HK-2 (cell line): ENCODE data around the gene TRPM3.

Experiments
- DNase-seq: peaks from one replicate; pipeline ENCODE4 v3.0.0-alpha.2; 2018; ENCODE audit not compliant: unreplicated experiment

Gene TRPM3

DNA sequence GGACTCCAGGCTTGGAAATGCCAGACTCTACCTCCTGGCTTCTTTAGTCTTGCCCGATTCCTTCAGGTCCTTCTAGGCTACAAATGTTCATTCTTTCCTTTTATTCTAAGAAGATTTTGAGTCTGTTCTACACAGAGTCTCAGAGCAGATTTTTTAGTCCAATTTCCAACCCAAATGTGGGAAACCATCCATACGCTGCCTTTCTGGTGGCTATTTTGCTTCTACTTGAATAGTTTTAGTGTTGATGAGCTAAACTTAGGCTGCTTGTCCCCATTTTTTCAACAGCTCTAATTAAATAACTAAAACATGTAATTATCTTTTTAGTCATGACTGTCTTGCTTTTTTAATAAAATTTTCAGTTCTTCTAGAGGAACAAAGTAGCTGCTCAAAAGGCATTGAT, 594.5 kb downstream of the TRPM3 start:
- no peak for DNase-seq

DNA sequence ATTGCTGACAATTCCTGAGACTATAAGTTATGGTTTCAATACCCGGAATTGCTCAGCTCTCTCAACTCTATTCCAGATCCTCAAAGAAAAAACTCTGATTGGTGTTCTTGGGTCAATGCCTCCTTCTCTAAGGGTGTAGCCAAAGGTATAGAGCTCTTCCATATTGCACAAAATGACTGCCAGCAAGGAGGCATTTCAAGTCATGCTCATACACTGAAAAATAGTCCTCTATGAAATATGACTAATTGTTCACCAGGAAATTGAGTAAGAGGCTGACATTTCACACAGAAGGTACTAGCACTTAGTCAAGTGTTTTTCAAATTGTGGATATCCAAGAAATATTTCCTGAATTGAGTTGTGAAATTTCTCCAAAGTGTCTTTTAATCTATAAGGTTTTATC, 595.9 kb downstream of the TRPM3 start:
- DNase-seq, result no peak

DNA sequence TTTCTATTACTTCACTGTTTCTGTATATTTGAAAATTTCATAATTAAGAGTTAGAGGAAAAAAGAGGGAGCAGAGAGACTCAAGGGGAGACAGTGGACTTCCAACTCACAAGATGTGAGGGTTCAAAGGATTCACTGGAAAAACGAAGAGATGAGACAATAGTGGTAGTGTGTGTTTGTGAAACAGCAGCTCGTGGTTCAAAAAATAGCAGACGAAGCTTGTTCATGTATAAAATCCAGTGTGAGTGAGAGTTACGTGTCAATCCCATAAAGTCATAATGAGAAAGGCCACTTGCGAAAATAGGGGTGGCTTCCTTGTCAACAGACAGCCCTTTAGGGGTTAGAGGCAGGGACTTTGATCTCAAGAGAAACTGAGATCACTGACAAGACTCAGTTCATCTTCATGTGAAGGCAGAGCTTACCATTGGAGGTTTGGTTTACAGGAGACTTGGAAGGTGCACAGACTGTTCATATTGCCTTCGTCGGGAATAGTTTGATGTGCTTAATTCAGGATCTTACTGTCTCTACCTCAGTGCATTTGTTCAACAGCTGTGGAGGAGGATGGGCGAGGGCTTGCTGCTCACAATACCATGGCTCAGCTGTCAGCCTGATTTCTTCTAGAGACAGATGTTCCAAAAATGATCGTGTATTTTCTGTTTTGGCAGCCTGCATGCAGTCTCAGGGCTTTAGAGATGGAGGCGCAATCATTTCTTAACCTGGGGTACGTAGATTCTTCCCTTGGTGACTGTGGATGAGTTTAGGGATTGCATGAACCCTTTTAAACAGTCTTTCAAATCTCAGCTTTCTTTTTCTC, 601.3 kb downstream of the TRPM3 start:
- no peak for DNase-seq

DNA sequence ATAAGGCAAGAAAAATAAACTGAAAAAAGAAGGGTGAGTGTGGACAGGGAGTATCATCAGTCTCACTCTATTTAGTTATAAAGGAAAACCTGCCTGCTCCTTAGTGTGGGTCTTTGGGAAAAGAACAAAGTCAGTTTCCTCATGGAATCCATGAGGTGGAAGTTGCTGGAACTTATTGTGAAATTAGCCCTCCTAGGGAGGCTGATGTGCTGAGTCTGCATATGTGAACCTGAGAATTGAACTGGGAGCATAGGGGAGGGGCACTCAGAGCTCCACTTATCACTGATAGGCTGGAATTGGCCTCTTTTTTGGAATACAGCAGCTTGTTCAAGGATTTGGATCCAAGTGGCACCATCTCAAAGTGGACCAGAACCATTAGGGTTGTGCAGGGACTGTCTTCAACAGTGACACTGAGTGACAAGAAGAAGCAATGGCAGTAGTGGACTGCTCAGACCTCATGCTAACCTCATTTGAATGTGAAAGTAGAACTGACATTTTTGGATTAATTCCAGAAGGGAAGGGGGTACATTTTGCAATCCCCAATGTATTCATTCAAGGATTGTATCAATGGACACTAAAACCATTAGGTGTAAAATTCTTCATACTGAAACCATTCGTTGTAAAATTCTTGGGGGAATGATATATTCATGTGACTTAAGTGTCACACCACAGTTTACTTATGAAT, 603.4 kb downstream of the TRPM3 start:
- no peak for DNase-seq

DNA sequence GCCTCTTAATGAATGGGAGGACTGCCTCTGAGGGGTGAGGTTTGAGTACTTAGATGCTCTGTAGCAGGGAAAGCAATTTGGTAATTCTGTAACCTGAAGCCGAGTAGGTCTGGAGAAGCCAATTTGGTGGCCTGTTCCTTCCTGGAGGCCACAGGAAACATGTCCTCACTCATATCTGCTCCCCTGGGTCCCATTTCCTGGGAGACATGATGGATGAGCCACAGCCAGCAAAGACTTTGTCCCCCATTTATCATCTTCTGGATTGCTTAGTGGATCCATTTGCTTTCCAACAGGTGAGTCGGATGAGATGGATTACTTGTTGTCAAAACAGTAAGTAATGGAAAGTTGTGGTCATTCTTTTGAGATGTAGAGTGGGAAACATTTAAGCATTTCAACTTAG, 607.1 kb downstream of the TRPM3 start:
- no peak for DNase-seq

DNA sequence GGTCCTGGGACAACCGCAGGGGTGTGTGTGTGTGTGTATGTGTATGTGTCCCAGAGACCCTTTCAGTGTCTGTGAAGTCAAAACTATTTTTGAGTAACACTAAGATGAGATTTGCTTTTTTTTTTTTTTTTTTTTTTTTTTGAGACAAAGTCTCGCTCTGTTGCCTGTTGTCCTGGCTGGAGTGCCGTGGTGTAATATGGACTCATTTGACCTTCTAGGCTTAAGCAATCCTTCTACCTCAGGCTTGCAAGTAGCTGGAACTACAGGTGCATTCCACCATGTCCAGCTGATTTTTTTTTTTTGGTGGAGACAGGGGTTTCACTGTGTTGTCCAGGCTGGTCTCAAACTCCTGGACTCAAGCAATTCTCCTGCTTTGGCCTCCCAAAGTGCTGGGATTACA, 609.6 kb downstream of the TRPM3 start:
- DNase-seq, result no peak

DNA sequence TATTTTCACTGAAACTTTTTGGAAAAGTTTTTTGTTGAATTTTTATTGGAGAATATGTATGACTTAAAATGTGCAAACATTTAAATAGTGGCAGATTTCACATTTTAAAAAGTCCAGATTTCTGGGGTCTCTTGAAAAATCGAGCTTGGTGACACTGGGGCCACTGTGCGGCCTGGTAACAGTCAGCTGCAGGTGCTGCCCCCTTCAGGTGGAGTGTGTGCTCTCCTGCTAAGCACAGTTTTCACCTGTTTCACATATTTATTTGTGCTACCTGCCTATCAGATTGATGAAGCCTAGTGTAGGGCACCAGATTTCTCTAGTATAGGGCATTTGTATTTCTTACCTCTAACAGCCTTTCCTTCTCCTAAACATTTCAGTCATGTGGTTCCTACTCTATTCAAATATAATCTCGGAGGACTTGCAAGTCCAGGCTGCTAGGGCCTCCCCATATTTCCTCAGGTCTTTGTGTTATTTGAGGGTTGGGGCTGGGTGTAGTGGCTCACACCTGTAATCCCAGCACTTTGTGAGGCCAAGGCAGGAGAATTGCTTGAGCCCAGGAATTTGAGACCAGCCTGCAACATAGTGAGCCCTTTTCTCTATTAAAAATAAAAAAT, 611.2 kb downstream of the TRPM3 start:
- DNase-seq, result no peak

DNA sequence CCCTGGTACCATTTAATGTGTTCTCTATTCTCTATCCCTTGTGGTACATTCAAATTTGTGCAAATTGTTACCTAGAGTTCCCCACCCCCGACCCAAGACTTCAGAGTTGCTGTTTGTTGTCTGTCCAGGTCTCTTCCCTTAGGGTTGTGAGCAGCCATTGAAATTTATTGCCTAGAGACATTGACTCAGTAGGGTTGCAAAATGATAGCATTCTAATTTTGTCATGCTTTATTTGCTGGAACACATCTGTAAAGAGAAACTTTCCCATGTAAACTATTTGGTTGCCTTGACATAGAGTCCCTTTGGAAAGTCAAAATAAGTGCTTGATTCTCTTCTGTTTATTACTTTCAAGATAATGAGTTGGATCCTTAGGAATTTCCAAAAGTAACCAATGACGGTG, 615.3 kb downstream of the TRPM3 start:
- no peak for DNase-seq

DNA sequence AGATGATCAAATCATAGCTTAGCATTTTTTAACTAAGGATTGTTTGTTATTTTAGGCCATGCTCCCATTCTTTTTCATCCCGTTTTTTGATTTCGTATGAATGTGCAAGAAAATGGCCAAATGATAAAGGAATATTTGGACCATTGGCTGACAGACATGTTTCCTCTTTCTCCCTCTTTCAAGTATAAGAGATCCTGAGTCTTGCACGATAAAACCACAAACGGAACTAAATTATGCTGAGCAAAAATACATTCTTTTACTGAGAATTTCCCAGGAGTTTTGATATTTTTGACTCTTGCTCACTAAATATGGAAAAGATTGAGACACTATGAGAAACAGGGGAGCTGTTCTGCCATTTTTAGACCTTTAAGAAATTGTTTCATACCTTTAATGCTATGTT, 616.6 kb downstream of the TRPM3 start:
- DNase-seq, result no peak

DNA sequence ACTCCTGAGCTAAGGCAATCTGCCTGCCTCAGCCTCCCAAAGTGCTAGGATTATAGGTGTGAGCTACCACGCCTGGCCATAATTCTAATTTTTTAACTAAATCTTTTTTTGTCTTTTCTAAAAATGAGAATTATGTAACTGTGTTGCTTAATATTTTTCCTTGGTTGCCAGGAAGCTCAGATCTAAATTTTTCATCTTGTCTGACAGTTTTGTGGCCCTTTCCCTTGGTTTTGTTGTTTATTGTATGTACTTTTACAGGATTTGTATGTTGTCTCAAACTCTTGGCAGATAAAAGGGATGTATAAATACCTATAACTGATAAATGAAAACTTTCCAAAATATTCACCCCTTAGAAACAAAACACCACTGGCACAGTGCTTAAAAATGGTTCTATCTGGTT, 618.7 kb downstream of the TRPM3 start:
- no peak for DNase-seq

DNA sequence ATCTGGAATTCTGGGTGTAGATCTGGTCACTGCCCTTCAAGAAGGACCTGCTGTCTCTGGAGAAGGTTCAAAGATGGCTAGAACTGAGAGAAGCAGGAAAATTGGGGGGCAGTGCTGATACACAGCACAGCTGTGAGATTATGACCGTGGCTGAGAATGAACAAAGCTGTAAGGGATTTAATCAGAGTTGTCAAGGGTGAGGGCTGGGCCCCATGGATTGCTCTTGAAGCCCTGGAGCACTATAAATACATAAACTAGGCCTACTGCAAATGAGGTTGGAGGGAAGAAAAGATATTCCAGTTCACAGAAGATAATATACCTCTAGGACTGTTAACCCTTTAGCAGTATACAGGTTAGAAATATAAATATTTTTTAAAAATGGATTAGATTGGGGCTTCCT, 620.6 kb downstream of the TRPM3 start:
- DNase-seq, result no peak

DNA sequence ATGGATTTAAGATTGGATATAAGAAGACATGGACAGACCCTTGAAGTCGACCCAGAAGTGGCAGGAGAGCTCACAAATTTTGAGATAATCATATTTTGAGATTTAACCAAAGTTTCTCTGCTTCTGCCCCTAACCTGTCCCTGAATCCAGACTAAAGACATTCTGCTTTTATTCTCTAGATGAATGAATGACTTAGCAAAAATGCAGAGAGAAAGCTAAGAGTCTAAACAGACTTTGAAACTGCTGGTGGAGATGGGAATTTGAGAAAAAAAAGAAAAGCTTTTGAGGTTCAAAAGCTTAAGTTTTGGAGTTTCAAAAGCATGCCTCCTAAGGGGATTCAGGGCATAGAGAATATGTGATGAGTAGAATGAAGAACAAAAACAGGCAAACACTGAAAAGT, 621.8 kb downstream of the TRPM3 start:
- DNase-seq, result no peak

DNA sequence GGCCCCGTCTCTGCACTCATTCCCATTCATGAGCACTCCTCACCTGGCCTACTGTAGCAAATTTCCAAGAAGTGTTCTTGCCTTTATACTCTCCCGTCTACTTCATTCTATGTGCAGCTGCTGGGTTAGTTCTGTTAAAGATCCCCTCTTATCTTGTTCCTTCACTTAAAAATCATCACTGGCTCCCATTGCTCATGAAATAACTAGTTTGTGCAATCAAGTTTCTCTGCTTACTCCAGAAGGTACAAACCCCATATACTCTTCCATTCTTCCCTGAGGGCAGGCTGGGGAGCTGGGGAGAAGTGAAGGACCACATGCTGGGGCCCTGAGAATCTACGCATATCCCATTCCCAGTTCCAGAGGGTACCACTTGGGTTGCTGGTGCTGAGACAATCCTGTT, 622.6 kb downstream of the TRPM3 start:
- DNase-seq, result no peak

DNA sequence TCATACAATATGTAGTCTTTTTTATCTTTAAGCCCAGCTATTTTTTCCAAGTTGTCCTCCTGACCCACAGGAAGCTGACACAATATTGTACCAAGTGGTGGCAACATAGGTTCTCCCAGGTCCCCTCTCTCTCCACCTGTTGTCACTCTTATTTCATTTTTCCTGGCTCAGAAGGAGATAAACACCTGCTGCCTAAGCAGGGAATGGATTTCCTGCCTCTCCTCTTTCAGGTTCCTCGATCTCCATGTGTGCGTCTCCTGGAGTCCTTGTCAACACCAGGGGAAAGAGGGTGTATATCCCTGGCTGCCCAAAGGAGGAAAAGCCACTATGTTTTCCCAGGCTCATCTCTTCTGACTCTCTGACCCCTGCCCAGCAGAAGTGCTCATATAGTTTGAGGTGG, 625.2 kb downstream of the TRPM3 start:
- no peak for DNase-seq

DNA sequence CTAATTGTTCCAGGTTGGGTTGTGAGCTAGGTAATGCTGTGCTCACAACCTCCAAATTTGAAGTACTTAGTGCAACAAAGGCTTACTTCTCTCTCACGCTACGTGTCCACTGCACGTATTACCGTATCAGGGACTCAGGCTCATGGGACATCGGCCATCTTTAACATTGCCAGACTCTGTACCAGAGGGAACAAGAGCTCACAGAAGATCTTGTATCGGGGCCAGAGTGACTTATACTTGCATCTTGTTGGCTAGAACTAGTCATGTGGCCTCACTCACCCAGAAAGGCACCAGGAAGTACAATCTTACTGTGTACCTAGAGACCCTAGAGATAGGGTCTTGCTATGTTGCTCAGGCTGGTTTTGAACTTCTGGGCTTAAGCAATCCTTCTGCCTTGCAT, 625.9 kb downstream of the TRPM3 start:
- no peak for DNase-seq

DNA sequence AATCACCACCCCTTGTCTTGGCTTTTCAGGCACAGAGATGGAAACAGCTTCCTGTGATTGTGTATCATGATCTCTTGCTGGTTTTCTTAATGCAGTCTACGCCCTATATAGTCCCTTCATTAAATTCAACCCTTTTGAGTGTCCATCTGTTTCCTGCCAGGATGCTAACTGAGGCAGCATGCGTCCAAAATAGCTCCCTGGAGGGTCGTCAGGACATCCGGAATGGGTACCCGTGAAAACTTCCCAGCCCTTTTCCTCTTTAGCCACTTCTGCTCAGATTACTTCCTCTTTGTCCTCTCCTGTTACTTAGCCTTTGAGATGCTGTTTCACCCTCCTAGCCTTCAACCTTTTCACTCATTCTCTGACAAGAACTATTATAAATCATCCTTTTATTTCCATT, 627.2 kb downstream of the TRPM3 start:
- DNase-seq, result no peak

DNA sequence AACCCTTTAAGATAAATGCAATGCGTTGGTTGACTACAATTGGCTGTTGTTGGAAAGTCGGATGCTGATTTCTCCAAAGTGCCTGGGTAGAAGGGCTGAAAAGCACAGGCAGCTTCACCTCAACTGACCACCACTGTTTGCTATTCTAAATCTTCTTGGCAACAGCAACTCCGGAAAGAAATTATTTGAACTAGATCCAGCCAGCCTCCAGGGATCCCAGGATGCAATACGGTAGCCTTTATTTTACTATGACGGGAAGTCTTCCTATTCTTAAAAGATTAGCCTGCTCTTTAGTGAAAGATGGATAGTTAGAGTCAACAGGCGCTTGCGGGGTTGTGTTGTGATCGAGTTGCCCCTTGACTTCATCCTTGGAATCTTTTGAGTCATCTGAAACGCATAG, 628.4 kb downstream of the TRPM3 start:
- DNase-seq, result no peak

DNA sequence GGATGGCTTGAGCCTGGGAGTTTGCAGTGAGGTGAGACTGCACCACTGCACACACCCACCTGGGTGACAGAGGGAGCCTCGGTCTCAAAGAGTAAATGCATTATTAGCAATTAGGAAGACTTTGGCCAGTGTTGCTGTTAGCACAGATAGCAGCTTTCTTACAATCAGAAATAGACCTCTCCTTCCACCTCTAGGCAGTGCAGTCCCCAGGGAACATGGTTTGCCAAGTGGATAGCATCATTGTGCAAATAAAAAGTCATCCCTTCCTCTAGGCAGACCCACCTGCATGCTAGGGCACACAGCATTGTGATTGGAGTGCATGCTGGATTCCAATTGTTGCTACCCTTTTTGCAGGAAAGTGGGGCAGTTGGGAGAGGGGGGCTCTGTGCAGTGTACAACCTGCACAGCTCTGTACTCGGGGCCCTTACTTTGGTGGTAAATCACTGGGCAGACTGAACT, 629.1 kb downstream of the TRPM3 start:
- DNase-seq, result no peak

DNA sequence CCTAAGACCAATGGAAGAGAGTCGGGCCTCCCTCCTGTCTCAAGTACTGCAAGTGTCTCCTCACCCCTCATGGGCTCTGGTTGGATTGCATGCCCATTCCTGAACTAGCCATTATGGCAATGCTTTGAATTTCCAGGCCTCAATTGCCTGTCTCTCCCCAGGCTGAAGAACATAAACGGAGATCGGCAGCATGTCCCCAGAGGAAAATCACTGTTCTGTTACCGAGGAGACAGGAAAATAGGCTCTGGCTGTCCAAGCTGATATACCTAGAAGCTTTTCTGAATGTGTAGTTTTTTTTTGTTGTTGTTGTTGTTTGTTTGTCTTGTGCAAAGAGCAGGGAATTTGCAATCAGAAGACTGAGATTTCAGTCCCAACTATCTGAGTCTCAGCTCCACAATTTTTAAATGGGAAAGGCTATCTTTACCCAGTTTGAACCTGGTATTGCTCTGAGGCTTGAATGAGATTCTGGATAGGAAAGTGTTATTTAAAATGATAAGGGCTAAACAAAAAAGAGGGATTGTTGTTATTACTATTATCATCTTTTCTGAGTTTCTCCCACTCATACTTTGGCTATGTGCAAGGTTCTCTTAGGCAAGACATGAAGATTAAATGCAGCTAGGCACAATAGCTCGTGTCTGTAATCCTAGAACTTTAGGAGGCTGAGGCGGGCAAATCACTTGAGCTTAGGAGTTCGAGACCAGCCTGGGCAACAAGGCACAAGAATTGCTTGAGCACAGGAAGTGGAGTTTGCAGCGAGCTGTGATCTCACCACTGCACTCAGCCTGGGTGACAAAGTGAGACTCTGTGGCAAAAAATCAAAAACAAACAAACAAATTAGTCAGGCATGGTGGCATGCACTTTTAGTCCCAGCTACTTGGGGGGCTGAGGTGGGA, 629.7 kb downstream of the TRPM3 start:
- DNase-seq, result no peak

DNA sequence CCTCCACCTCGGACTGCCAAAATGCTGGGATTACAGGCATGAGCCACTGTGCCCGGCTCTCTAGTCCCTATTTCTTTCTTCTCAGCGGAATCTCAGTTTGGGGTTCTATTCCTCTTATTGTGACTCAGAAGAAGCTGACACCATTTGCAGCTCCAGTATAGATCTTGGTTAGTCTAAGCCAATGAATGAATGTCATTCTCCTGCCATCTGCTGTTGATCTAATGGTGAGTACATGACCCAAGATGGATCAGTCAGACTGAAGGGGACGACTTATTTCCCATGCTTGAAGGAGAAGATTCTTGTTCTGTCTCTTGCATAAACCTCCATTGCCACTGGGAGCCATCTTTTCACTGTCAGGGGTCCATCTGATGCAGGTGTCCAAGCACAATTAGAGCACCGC, 630.9 kb downstream of the TRPM3 start:
- no peak for DNase-seq

DNA sequence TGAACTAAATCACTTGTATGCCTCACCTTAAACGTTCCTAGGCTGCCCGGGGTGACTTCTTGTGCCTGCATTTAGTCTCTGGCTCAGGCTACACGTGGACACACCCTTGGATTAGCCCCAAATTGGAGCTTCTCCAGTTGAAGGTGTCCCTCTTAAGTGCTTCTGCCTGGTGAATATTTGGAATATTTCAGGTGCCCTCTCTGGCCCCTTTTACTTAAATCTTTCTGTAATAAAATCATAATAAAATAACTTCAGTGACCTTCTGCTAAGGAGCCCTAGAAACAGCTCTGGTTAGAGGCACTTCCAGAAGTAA, 632.7 kb downstream of the TRPM3 start:
- DNase-seq, result no peak

DNA sequence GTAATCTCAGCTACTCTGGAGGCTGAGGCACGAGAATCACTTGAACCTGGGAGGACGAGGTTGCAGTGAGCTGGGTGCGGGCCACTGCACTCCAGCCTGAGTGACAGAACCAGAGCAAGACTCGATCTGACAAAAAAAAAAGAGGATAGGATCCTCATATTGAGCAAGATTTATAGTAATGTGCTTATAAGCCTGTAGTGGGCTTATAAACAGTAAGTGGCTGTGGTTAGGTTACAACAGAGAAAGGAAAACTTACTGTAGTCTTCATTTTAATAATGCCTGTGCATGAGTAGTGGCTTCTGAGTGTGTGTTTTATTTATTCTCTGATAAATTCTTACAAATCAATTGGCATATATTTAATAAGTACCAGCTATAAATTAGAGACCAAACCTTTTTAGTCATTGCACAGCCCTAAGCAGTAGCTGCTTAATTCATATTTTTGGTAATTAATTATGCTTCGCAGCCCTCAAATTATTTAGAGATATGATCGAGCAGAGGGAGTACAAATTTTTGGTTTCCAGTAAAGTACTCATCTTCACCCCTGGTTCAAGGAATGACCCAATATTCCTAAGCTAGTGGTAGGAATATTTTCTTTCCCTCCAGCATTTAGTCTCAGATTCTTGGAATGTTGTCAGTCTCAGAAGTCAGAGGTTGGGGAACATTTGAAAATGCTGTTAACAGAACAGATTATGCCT, 633.2 kb downstream of the TRPM3 start:
- DNase-seq, result no peak
